GM06990 (cell line): ENCODE measurements around the gene TRAP1.

Experiments used
- DNase-seq: peaks from one replicate; pipeline ENCODE4 v3.0.0-alpha.2; 2011; ENCODE audit not compliant: insufficient read length; ENCODE audit errors: extremely low read depth
- H3K27me3 ChIP-seq: replicated peaks from 2 replicates; pipeline ENCODE4 v1.6.0; 2011; ENCODE audit warnings: low read length; ENCODE audit not compliant: control insufficient read depth, insufficient read depth
- H3K36me3 ChIP-seq: 2 replicates; pipeline ENCODE4 v1.5.1; 2011; ENCODE audit warnings: low read length; ENCODE audit not compliant: control insufficient read depth, insufficient read depth
- H3K4me3 ChIP-seq: replicated peaks from 2 replicates; pipeline ENCODE4 v1.5.1; 2011; ENCODE audit warnings: low read depth, mild to moderate bottlenecking, control low read depth, low read length
- CTCF ChIP-seq: IDR thresholded peaks from 2 replicates; pipeline ENCODE4 v1.5.1; 2011; ENCODE audit warnings: low read length, control low read depth, mild to moderate bottlenecking, inconsistent platforms; ENCODE audit not compliant: insufficient read depth, poor library complexity, severe bottlenecking

Gene TRAP1

GRCh38 chr16:3655030-3655395, 62.3 kb downstream of the TRAP1 start:
- TF ChIP-seq CTCF: no peak
- Histone ChIP-seq H3K36me3 (peaks cover 36% of the 10 kb centered on the region), H3K4me3 (no peak overlapping the region), H3K27me3 (no peaks in the 10 kb centered on the region)
- no peak for DNase-seq

GRCh38 chr16:3654249-3654991, 62.9 kb downstream of the TRAP1 start, which contains the start of gene DNASE1:
DNASE1 (plus strand) TSS chr16:3654691; CDS start chr16:3655374, 683 bp downstream.
- H3K27me3 ChIP-seq: no peaks in the 10 kb centered on the region
- H3K4me3 ChIP-seq: no peak within 1 kb of the TSS
- TF ChIP-seq CTCF: peak; percentile 91
- DNase-seq: peak; percentile 50
- H3K36me3 ChIP-seq: peaks cover 33% of the 10 kb centered on the region

GRCh38 chr16:3652373-3653195, 64.7 kb downstream of the TRAP1 start:
- Histone ChIP-seq H3K27me3 (no peaks in the 10 kb centered on the region), H3K4me3 (no peak overlapping the region), H3K36me3 (peaks cover 26% of the 10 kb centered on the region)
- TF ChIP-seq CTCF: no peak
- DNase-seq: no peak

- TF ChIP-seq CTCF: no peak
- DNase-seq: no peak
- Histone ChIP-seq H3K36me3 (peaks cover 20% of the 10 kb centered on the region), H3K4me3 (no peak overlapping the region), H3K27me3 (no peaks in the 10 kb centered on the region)
These were observed 65.6 kb downstream of the TRAP1 start for GRCh38 chr16:3651461-3652372.

- Histone ChIP-seq H3K36me3 (peaks cover 18% of the 10 kb centered on the region), H3K4me3 (no peak overlapping the region), H3K27me3 (no peaks in the 10 kb centered on the region)
- TF ChIP-seq CTCF: no peak
- no peak for DNase-seq
These were observed 66.6 kb downstream of the TRAP1 start for GRCh38 chr16:3650631-3651265.
